CD4-positive, alpha-beta T cell (primary cell): Measurements from ENCODE around the gene TTC28. TPM values are rescaled to one million over a fixed set of nuclear protein-coding genes. Genes with fewer than 3 reads are reported as not detected.
"Not testable (repeated sequence)": the region's sequence is repeated elsewhere in the genome, so short reads cannot be mapped to it uniquely, and the experiment has no call there.

ENCODE experiments used
- ATAC-seq: fragments of 200-7000 bp; cut with Tn5 transposase; one replicate; pipeline ENCODE4 v1.10.0; 2022; ENCODE audit warnings: mild to moderate bottlenecking; ENCODE audit not compliant: poor library complexity
- CTCF ChIA-PET: fragments of 350-600 bp; sonication (Branson Sonifier 250); formaldehyde crosslinking; loops from one replicate; lab custom pipeline; 2021; ENCODE audit warnings: antibody characterized with exemption, inconsistent platforms; lab: Charles Lee
- POLR2A ChIA-PET: fragments of 350-600 bp; sonication (Branson Sonifier 250); formaldehyde crosslinking; loops from one replicate; lab custom pipeline; 2021; ENCODE audit warnings: antibody characterized with exemption, inconsistent platforms; lab: Charles Lee
- DNase-seq, 14 experiments: peaks; one replicate each; pipeline ENCODE4 v3.0.0-alpha.2; 2013 to 2020; ENCODE audit warnings: mixed read lengths in 2 of 14
- H3K27ac ChIP-seq, 2 donors: one replicate each; pipeline versions ENCODE4 v1.5.1 to v1.7.0; 2013; ENCODE audit warnings: low read length in 2 of 2, low read depth in 1 of 2, mild to moderate bottlenecking in 1 of 2
- H3K27me3 ChIP-seq, 2 experiments: 1 replicate in 1 of 2; 2 replicates in 1 of 2; pipeline versions ENCODE4 v1.6.1 to v1.7.0; 2013; ENCODE audit warnings: low read length in 2 of 2, control low read depth in 1 of 2, mild to moderate bottlenecking in 1 of 2, moderate library complexity in 1 of 2; ENCODE audit not compliant: insufficient read depth in 2 of 2, control insufficient read depth in 1 of 2
- H3K36me3 ChIP-seq: one replicate; pipeline ENCODE4 v1.6.1; 2013; ENCODE audit warnings: low read length, control low read depth; ENCODE audit not compliant: insufficient read depth
- H3K4me1 ChIP-seq: one replicate; pipeline ENCODE4 v1.6.1; 2013; ENCODE audit warnings: low read length, control low read depth; ENCODE audit not compliant: insufficient read depth
- H3K4me3 ChIP-seq: one replicate; pipeline ENCODE4 v1.5.1; 2013; ENCODE audit warnings: mild to moderate bottlenecking, low read length, moderate library complexity
- H3K9me3 ChIP-seq, 2 experiments: 1 replicate in 1 of 2; 2 replicates in 1 of 2; pipeline versions ENCODE4 v1.6.1 to v1.7.0; 2013; ENCODE audit warnings: low read length in 2 of 2, mild to moderate bottlenecking in 2 of 2, control low read depth in 1 of 2, moderate library complexity in 1 of 2; ENCODE audit not compliant: control insufficient read depth in 1 of 2, insufficient read depth in 1 of 2
- H3K27ac Mint-ChIP-seq: one replicate; pipeline ENCODE4 v1.8.0; 2020; ENCODE audit warnings: mixed read lengths
- H3K27me3 Mint-ChIP-seq: one replicate; pipeline ENCODE4 v1.8.0; 2021; ENCODE audit warnings: mixed read lengths
- H3K36me3 Mint-ChIP-seq: one replicate; pipeline ENCODE4 v1.8.0; 2021; ENCODE audit warnings: low read depth, mixed read lengths
- H3K4me1 Mint-ChIP-seq: one replicate; pipeline ENCODE4 v1.8.0; 2021; ENCODE audit warnings: low read depth, mixed read lengths
- H3K4me3 Mint-ChIP-seq: one replicate; pipeline ENCODE4 v1.8.0; 2020; ENCODE audit warnings: mild to moderate bottlenecking, mixed read lengths
- H3K9me3 Mint-ChIP-seq: one replicate; pipeline ENCODE4 v1.8.0; 2020; ENCODE audit warnings: mixed read lengths
- intact Hi-C, 2 experiments: fragments of 100-400 bp; cut with DNase I in 1 of 2; cut with micrococcal nuclease in 1 of 2; formaldehyde crosslinking; loops; one replicate each; pipeline versions ENCODE4 v1.15.1 to v1.9.0; 2023 to 2025; cut with DNase I, micrococcal nuclease
- total RNA-seq, 174 experiments: library from RNA in 2 of 174; stranded (reverse) in 2 of 174; gene quantifications; one replicate each; pipeline ENCODE4 v1.2.3 and lab custom pipeline; 2021 to 2026
- TF ChIP-seq, protein P1 (sequence below): fragments of 200-600 bp; IDR thresholded peaks from one replicate; pipeline ENCODE4 v1.8.0; 2022; ENCODE audit warnings: antibody characterized with exemption, mild to moderate bottlenecking

Gene TTC28
- total RNA-seq, 2 experiments from 2014 or later: 4.6 to 5.7 TPM

DNA sequence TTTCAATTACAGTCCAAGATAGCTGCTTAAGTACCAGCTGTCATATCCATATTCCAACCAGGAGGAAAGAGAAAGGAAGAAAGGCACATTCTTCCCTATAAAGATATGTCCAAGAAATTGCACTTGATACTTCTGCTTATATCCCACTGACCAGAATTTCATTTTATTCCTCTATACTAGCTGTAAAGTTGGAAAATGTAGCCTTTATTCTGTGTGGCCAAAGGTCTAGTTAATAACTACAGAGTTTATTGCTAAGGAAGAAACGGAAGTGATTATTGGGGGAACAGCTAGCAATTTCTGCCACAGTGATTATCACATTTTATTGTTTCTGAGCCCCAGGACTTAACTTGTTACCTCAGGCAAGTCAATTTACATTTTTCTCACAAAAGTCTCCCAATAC, 213.8 kb downstream of the TTC28 start:
- Mint-ChIP-seq H3K36me3 (no peaks in the 10 kb centered on the region), H3K4me1 (no peaks in the 10 kb centered on the region), H3K4me3 (no peak overlapping the region), H3K27me3 (peaks cover 23% of the 10 kb centered on the region), H3K27ac (no peak overlapping the region), H3K9me3 (no peaks in the 10 kb centered on the region)
- no peaks in the 10 kb centered on the region for H3K4me1 ChIP-seq
- H3K27me3 ChIP-seq: no peaks in the 10 kb centered on the region
- ChIA-PET POLR2A (no interaction called here), CTCF (no interaction called here)
- H3K9me3 ChIP-seq: no peaks in the 10 kb centered on the region
- DNase-seq (no peak), ATAC-seq (no peak)
- no peaks in the 10 kb centered on the region for H3K36me3 ChIP-seq
- TF ChIP-seq, protein P1, sequence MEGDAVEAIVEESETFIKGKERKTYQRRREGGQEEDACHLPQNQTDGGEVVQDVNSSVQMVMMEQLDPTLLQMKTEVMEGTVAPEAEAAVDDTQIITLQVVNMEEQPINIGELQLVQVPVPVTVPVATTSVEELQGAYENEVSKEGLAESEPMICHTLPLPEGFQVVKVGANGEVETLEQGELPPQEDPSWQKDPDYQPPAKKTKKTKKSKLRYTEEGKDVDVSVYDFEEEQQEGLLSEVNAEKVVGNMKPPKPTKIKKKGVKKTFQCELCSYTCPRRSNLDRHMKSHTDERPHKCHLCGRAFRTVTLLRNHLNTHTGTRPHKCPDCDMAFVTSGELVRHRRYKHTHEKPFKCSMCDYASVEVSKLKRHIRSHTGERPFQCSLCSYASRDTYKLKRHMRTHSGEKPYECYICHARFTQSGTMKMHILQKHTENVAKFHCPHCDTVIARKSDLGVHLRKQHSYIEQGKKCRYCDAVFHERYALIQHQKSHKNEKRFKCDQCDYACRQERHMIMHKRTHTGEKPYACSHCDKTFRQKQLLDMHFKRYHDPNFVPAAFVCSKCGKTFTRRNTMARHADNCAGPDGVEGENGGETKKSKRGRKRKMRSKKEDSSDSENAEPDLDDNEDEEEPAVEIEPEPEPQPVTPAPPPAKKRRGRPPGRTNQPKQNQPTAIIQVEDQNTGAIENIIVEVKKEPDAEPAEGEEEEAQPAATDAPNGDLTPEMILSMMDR: no peak
- H3K27ac ChIP-seq: no peak overlapping the region
- no peak overlapping the region for H3K4me3 ChIP-seq
- intact Hi-C loops: no loop called here

DNA sequence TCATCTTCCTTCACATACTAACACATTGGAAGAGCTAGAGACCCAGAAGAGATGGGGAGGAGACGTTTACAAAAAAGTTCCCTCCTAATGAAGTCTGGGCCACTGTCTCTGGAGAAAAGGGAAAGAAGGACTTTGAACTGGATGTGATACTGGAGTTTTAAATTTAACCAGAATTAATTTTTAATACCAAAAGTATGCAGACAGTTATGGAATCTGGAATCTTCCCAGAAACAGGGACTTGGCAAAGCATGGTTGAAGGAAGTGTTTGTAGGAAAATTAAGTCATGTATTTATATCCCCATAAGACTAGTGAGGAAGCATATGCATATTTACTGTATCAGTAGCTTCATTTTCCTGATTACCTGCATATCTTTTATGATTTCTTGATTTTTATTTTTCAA, 215.5 kb downstream of the TTC28 start:
- Mint-ChIP-seq H3K9me3 (no peaks in the 10 kb centered on the region), H3K27ac (no peak overlapping the region), H3K36me3 (no peaks in the 10 kb centered on the region), H3K4me3 (no peak overlapping the region), H3K27me3 (peaks cover 16% of the 10 kb centered on the region), H3K4me1 (no peaks in the 10 kb centered on the region)
- ATAC-seq: no peak
- H3K4me3 ChIP-seq: no peak overlapping the region
- intact Hi-C loops: no loop called here
- POLR2A ChIA-PET: no interaction called here
- CTCF ChIA-PET: no interaction called here
- no peaks in the 10 kb centered on the region for H3K36me3 ChIP-seq
- H3K4me1 ChIP-seq: no peaks in the 10 kb centered on the region
- TF ChIP-seq, protein P1: no peak
- no peak overlapping the region for H3K27ac ChIP-seq
- no peak for DNase-seq
- H3K9me3 ChIP-seq: no peaks in the 10 kb centered on the region
- no peaks in the 10 kb centered on the region for H3K27me3 ChIP-seq

DNA sequence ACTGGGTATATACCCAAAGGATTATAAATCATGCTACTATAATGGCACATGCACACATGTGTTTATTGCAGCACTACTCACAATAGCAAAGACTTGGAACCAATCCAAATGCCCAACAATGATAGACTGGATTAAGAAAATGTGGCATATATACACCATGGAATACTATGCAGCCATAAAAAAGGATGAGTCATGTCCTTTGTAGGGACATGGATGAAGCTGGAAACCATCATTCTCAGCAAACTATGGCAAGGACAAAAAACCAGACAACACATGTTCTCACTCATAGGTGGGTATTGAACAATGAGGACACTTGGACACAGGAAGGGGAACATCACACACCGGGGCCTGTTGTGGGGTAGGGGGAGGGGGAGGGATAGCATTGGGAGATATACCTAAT, 216.2 kb downstream of the TTC28 start:
- H3K27me3 ChIP-seq, H3K4me1 Mint-ChIP-seq, H3K4me1 ChIP-seq, intact Hi-C loops, H3K9me3 ChIP-seq, H3K4me3 ChIP-seq, H3K27ac ChIP-seq, POLR2A ChIA-PET, H3K36me3 ChIP-seq, CTCF ChIA-PET, ATAC-seq, H3K27ac Mint-ChIP-seq, H3K9me3 Mint-ChIP-seq, H3K4me3 Mint-ChIP-seq, DNase-seq, H3K36me3 Mint-ChIP-seq: not testable (repeated sequence)
- H3K27me3 Mint-ChIP-seq: peaks cover 10% of the 10 kb centered on the region

DNA sequence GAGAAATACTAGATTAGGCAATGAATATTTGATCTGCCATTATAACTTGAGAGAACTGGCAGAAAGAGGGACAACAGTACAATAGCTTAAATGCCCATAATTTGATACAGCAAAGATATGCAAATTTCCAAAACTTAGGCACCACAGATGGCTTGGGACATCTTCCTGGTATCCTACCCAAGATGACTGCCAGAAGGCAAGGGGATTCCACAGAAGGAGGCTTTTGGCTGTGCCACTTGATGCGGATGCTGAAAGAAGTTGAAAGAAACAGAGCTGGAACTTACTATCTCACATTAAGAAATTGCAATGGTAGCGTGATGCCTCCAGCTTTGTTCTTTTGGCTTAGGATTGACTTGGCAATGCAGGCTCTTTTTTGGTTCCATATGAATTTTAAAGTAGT, 216.7 kb downstream of the TTC28 start:
- Mint-ChIP-seq H3K9me3 (no peaks in the 10 kb centered on the region), H3K36me3 (no peaks in the 10 kb centered on the region), H3K27me3 (peaks cover 10% of the 10 kb centered on the region), H3K4me3 (no peak overlapping the region), H3K4me1 (no peaks in the 10 kb centered on the region), H3K27ac (no peak overlapping the region)
- CTCF ChIA-PET: no interaction called here
- TF ChIP-seq, protein P1: no peak
- Histone ChIP-seq H3K9me3 (no peaks in the 10 kb centered on the region), H3K4me1 (no peaks in the 10 kb centered on the region), H3K27ac (no peak overlapping the region), H3K4me3 (no peak overlapping the region), H3K36me3 (no peaks in the 10 kb centered on the region), H3K27me3 (no peaks in the 10 kb centered on the region)
- intact Hi-C loops: no loop called here
- ATAC-seq: no peak
- POLR2A ChIA-PET: no interaction called here
- DNase-seq: no peak
